ENCODE measurements around the gene HEG1. TPM values are rescaled to one million over a fixed set of nuclear protein-coding genes. Genes with fewer than 3 reads are reported as not detected.

The HEG1 gene
- total RNA-seq, 2 experiments from 2014 or later, result 5.9 to 6.4 TPM

- H3K9me3 Mint-ChIP-seq (ENCODE audit: low read depth), result no peaks in the 10 kb centered on the region
- H3K4me3 Mint-ChIP-seq, result no peak overlapping the region
- peaks cover 4% of the 10 kb centered on the region for H3K27me3 Mint-ChIP-seq
- H3K36me3 Mint-ChIP-seq (ENCODE audit: low read depth), result no peaks in the 10 kb centered on the region
- H3K4me1 Mint-ChIP-seq, result peaks cover 11% of the 10 kb centered on the region
- ChIA-PET POLR2A (no interaction called here), CTCF (interaction anchor here (1.0 kb wide), 1 partner anchor 24 kb away, joined by 4 read pairs; no protein-coding TSS in a partner anchor)
- no peak overlapping the region for H3K27ac Mint-ChIP-seq
- intact Hi-C loops (cut with DNase I, micrococcal nuclease), result no loop called here
- ATAC-seq (no peak), DNase-seq (no peak)
Observed at GRCh38 chr3:125068265-125068664, 12.5 kb upstream of the HEG1 start.

DNA sequence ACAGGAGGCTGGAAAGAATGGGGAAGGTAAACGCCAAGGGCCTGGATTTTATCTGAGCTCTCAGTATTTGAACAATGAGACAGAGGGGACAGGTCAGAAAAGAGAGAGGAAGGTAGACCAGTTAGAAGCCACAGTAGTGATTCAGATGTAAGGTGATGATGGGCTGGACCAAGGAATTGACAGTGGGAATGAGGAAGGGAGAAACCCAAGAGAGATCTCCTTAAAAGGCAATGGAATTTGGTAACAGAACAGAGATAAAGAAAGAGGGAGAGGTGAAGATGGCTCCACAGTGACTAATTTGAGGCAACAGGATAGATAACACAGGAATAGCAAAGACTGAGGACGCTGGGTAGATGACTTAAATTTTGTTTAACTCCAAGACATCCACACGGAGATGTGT, 11.4 kb upstream of the HEG1 start:
- ChIA-PET POLR2A (no interaction called here), CTCF (no interaction called here)
- Mint-ChIP-seq H3K9me3 (ENCODE audit: low read depth) (no peaks in the 10 kb centered on the region), H3K36me3 (ENCODE audit: low read depth) (no peaks in the 10 kb centered on the region), H3K4me1 (peaks cover 11% of the 10 kb centered on the region), H3K4me3 (no peak overlapping the region), H3K27me3 (peaks cover 4% of the 10 kb centered on the region), H3K27ac (no peak overlapping the region)
- ATAC-seq, result no peak
- intact Hi-C loops (cut with DNase I, micrococcal nuclease), result no loop called here
- no peak for DNase-seq

DNA sequence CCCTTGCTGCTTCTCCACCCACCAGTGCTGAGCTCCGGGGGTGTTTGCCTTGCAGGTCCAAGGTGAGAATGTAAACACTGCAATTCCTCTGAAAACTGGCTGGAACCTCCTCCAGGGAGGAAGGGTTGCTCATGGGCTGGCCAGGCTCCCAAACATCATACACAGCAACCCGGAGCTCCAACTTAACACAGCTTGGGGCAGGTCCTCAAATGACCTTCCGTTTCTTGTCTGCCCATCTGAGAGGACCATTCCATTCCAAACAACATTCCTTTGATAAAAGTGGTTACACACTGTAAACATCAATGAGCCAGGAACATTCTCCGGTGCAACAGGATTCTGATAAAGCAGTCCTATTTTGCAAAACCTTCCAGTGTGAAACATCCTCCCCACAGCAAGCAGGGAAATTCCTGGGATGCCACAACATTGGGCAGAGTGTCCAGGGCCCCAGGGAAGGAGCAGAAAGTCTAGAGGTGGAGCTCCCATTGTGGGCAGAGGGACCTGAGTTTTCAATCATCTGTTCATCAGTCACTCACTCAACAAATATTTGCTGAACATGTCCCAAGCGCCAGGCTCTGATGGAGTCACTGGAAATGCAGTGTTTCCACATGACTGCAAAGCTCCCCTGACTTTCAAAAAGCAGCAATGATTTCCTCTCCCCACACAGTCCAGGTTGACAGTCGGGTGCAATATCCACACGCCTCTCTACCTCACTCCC, 7.3 kb upstream of the HEG1 start:
- Mint-ChIP-seq H3K4me1 (no peaks in the 10 kb centered on the region), H3K36me3 (ENCODE audit: low read depth) (no peaks in the 10 kb centered on the region), H3K27ac (no peak overlapping the region), H3K27me3 (peaks cover 21% of the 10 kb centered on the region), H3K4me3 (no peak overlapping the region), H3K9me3 (ENCODE audit: low read depth) (no peaks in the 10 kb centered on the region)
- intact Hi-C loops (cut with DNase I, micrococcal nuclease), result no loop called here
- POLR2A ChIA-PET, result no interaction called here
- no peak for ATAC-seq
- no peak for DNase-seq
- CTCF ChIA-PET, result interaction anchor here (0.7 kb wide), 1 partner anchor 57 kb away, joined by 3 read pairs; no protein-coding TSS in a partner anchor

- Mint-ChIP-seq H3K27me3 (peaks cover 21% of the 10 kb centered on the region), H3K9me3 (ENCODE audit: low read depth) (no peaks in the 10 kb centered on the region), H3K4me1 (peaks cover 1% of the 10 kb centered on the region), H3K27ac (no peak overlapping the region), H3K4me3 (no peak overlapping the region), H3K36me3 (ENCODE audit: low read depth) (no peaks in the 10 kb centered on the region)
- DNase-seq (no peak), ATAC-seq (no peak)
- intact Hi-C loops (cut with DNase I, micrococcal nuclease), result no loop called here
- POLR2A ChIA-PET, result no interaction called here
- CTCF ChIA-PET, result no interaction called here
Observed at GRCh38 chr3:125061646-125062045, 5.8 kb upstream of the HEG1 start.

- intact Hi-C loops (cut with DNase I, micrococcal nuclease), result no loop called here
- no peaks in the 10 kb centered on the region for H3K9me3 Mint-ChIP-seq (ENCODE audit: low read depth)
- DNase-seq (no peak), ATAC-seq (no peak)
- H3K4me3 Mint-ChIP-seq, result no peak overlapping the region
- no peaks in the 10 kb centered on the region for H3K36me3 Mint-ChIP-seq (ENCODE audit: low read depth)
- peaks cover 4% of the 10 kb centered on the region for H3K4me1 Mint-ChIP-seq
- H3K27ac Mint-ChIP-seq, result no peak overlapping the region
- POLR2A ChIA-PET, result no interaction called here
- H3K27me3 Mint-ChIP-seq, result peaks cover 21% of the 10 kb centered on the region
- CTCF ChIA-PET, result no interaction called here
Observed at GRCh38 chr3:125061170-125061569, 5.4 kb upstream of the HEG1 start.

GRCh38 chr3:125059488-125060245, 3.9 kb upstream of the HEG1 start:
- no peak overlapping the region for H3K27ac Mint-ChIP-seq
- H3K4me3 Mint-ChIP-seq, result no peak overlapping the region
- ChIA-PET POLR2A (interaction anchor here (0.6 kb wide), 1 partner anchor 299 kb away, joined by 4 read pairs; no protein-coding TSS in a partner anchor), CTCF (no interaction called here)
- no peak for DNase-seq
- peaks cover 21% of the 10 kb centered on the region for H3K27me3 Mint-ChIP-seq
- peaks cover 2% of the 10 kb centered on the region for H3K36me3 Mint-ChIP-seq (ENCODE audit: low read depth)
- intact Hi-C loops (cut with DNase I, micrococcal nuclease), result loop anchor here in 1 of 2 experiments (5.0 to 10.0 kb wide), 4 partner anchors 63 to 1855 kb away; partner anchors contain the start of genes HACD2, SEC22A and SLC41A3
- ATAC-seq, result no peak
- H3K9me3 Mint-ChIP-seq (ENCODE audit: low read depth), result no peaks in the 10 kb centered on the region
- peaks cover 7% of the 10 kb centered on the region for H3K4me1 Mint-ChIP-seq

- Mint-ChIP-seq H3K9me3 (ENCODE audit: low read depth) (no peaks in the 10 kb centered on the region), H3K27me3 (peaks cover 21% of the 10 kb centered on the region), H3K36me3 (ENCODE audit: low read depth) (peaks cover 3% of the 10 kb centered on the region), H3K4me1 (peaks cover 14% of the 10 kb centered on the region), H3K4me3 (no peak overlapping the region), H3K27ac (no peak overlapping the region)
- intact Hi-C loops (cut with DNase I, micrococcal nuclease), result loop anchor here in 1 of 2 experiments (5.0 to 10.0 kb wide), 4 partner anchors 63 to 1854 kb away; partner anchors contain the start of genes HACD2, SEC22A and SLC41A3
- ChIA-PET POLR2A (no interaction called here), CTCF (no interaction called here)
- ATAC-seq, result no peak
- no peak for DNase-seq
Observed at GRCh38 chr3:125058959-125059358, 3.2 kb upstream of the HEG1 start.

DNA sequence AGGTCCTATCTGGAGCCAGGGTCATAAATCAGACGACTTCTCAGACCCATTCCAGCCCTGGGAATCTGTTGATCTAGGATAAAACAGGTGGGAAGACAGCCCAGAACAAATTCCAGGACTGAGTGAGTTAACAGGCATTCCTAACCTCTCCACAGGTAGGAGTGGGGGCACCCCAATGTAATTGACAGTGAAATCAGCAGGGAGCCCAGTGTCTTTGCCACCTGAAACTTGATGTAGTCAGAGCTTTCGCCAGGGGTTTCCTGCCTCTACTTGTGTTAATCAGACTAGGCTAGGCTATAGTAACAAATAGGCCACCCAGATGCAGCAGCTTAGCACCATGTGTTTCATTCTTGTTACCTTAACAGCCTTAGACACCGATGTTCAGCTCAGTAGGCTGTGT, 2.7 kb upstream of the HEG1 start:
- no peak for ATAC-seq
- H3K4me1 Mint-ChIP-seq, result peaks cover 18% of the 10 kb centered on the region
- intact Hi-C loops (cut with DNase I, micrococcal nuclease), result loop anchor here in 1 of 2 experiments (5.0 to 10.0 kb wide), 4 partner anchors 64 to 1854 kb away; partner anchors contain the start of genes HACD2, SEC22A and SLC41A3

GRCh38 chr3:125057186-125057850, 1.5 kb upstream of the HEG1 start:
- CTCF ChIA-PET, result interaction anchor here (0.6 to 1.7 kb wide), 4 partner anchors 20 to 66 kb away, joined by 3 to 5 read pairs (median 4); no protein-coding TSS in a partner anchor
- H3K36me3 Mint-ChIP-seq (ENCODE audit: low read depth), result peaks cover 3% of the 10 kb centered on the region
- no peak overlapping the region for H3K27ac Mint-ChIP-seq
- H3K4me3 Mint-ChIP-seq, result no peak overlapping the region
- no peaks in the 10 kb centered on the region for H3K9me3 Mint-ChIP-seq (ENCODE audit: low read depth)
- intact Hi-C loops (cut with DNase I, micrococcal nuclease), result loop anchor here in 1 of 2 experiments (5.0 to 10.0 kb wide), 4 partner anchors 65 to 1853 kb away; partner anchors contain the start of genes HACD2, SEC22A and SLC41A3
- no peak for ATAC-seq
- no peak for DNase-seq
- peaks cover 30% of the 10 kb centered on the region for H3K4me1 Mint-ChIP-seq
- POLR2A ChIA-PET, result interaction anchor here (0.7 kb wide), 1 partner anchor 12 kb away, joined by 3 read pairs; no protein-coding TSS in a partner anchor
- peaks cover 17% of the 10 kb centered on the region for H3K27me3 Mint-ChIP-seq

More for the DNA sequence above, 2.7 kb upstream of the HEG1 start:
- peaks cover 18% of the 10 kb centered on the region for H3K27me3 Mint-ChIP-seq
- no peak overlapping the region for H3K27ac Mint-ChIP-seq
- ChIA-PET CTCF (interaction anchor here (1.6 kb wide), 1 partner anchor 61 kb away, joined by 3 read pairs; no protein-coding TSS in a partner anchor), POLR2A (no interaction called here)
- H3K4me3 Mint-ChIP-seq, result no peak overlapping the region
- H3K36me3 Mint-ChIP-seq (ENCODE audit: low read depth), result peaks cover 3% of the 10 kb centered on the region
- H3K9me3 Mint-ChIP-seq (ENCODE audit: low read depth), result no peaks in the 10 kb centered on the region
- DNase-seq, result no peak

GRCh38 chr3:125055331-125055912, 375 bp downstream of the HEG1 start:
- H3K27ac Mint-ChIP-seq, result peak overlapping the region; percentile 90
- H3K27me3 Mint-ChIP-seq, result peaks cover 6% of the 10 kb centered on the region
- no peaks in the 10 kb centered on the region for H3K9me3 Mint-ChIP-seq (ENCODE audit: low read depth)
- CTCF ChIA-PET, result no interaction called here
- H3K4me1 Mint-ChIP-seq, result peaks cover 46% of the 10 kb centered on the region
- POLR2A ChIA-PET, result no interaction called here
- ATAC-seq, result peak; percentile 13
- H3K4me3 Mint-ChIP-seq, result peak overlapping the region; percentile 94
- DNase-seq, result peak; percentile 53
- peaks cover 7% of the 10 kb centered on the region for H3K36me3 Mint-ChIP-seq (ENCODE audit: low read depth)
- intact Hi-C loops (cut with DNase I, micrococcal nuclease), result loop anchor here (1.0 to 10.0 kb wide), 6 partner anchors 67 to 1851 kb away; partner anchors contain the start of genes HACD2 (in 1 of the 2), OSBPL11 (in 1 of the 2), SEC22A (in 1 of the 2) and SLC41A3 (in 1 of the 2)
